ENCODE results near the gene PSG1. TPM values are rescaled to one million over a fixed set of nuclear protein-coding genes. Genes with fewer than 3 reads are reported as not detected.
"Not testable (repeated sequence)": the region's sequence is repeated elsewhere in the genome, so short reads cannot be mapped to it uniquely, and the experiment has no call there.

PSG1 gene
- total RNA-seq, 2 experiments from 2014 or later: not detected

- BruUV-seq (replicated peaks); CTCF ChIA-PET (ENCODE audit: unreplicated experiment); H3K4me2 ChIP-seq (ENCODE audit: low read length); H3K36me3 ChIP-seq (ENCODE audit: insufficient read depth, low read length); POLR2A ChIA-PET; DNase-seq (ENCODE audit: low spot score); H3K9me2 ChIP-seq (ENCODE audit: insufficient read depth, low read length); intact Hi-C loops (cut with micrococcal nuclease; ENCODE audit: unreplicated experiment); H3K27ac ChIP-seq (ENCODE audit: low read depth, low read length, poor library complexity, severe bottlenecking); H3K4me3 ChIP-seq (ENCODE audit: low read depth, low read length, poor library complexity, severe bottlenecking); H4K20me1 ChIP-seq (ENCODE audit: insufficient read depth, low read length); H3K9me3 ChIP-seq (ENCODE audit: low read length); H3K79me2 ChIP-seq (ENCODE audit: insufficient read depth, low read depth, low read length); H2AFZ ChIP-seq (ENCODE audit: low read length); H3K4me1 ChIP-seq (ENCODE audit: insufficient read depth, low read length, poor library complexity, severe bottlenecking): not testable (repeated sequence)
Observed at GRCh38 chr19:42876596-42876995, 2.9 kb downstream of the PSG1 start.

GRCh38 chr19:42875881-42876280, 3.6 kb downstream of the PSG1 start:
- not testable (repeated sequence) for BruUV-seq (replicated peaks); H3K9me3 ChIP-seq (ENCODE audit: low read length)

GRCh38 chr19:42874901-42875813, 4.4 kb downstream of the PSG1 start:
- CTCF ChIA-PET (ENCODE audit: unreplicated experiment); H3K4me2 ChIP-seq (ENCODE audit: low read length); BruUV-seq (replicated peaks); H3K4me3 ChIP-seq (ENCODE audit: low read depth, low read length, poor library complexity, severe bottlenecking); H3K4me1 ChIP-seq (ENCODE audit: insufficient read depth, low read length, poor library complexity, severe bottlenecking); POLR2A ChIA-PET; H3K9me3 ChIP-seq (ENCODE audit: low read length); H2AFZ ChIP-seq (ENCODE audit: low read length); intact Hi-C loops (cut with micrococcal nuclease; ENCODE audit: unreplicated experiment); H3K9me2 ChIP-seq (ENCODE audit: insufficient read depth, low read length); H3K36me3 ChIP-seq (ENCODE audit: insufficient read depth, low read length); H3K79me2 ChIP-seq (ENCODE audit: insufficient read depth, low read depth, low read length); H4K20me1 ChIP-seq (ENCODE audit: insufficient read depth, low read length); DNase-seq (ENCODE audit: low spot score); H3K27ac ChIP-seq (ENCODE audit: low read depth, low read length, poor library complexity, severe bottlenecking): not testable (repeated sequence)

More at GRCh38 chr19:42875881-42876280, 3.6 kb downstream of the PSG1 start:
- POLR2A ChIA-PET; DNase-seq (ENCODE audit: low spot score); H3K79me2 ChIP-seq (ENCODE audit: insufficient read depth, low read depth, low read length); H3K4me2 ChIP-seq (ENCODE audit: low read length); H2AFZ ChIP-seq (ENCODE audit: low read length); intact Hi-C loops (cut with micrococcal nuclease; ENCODE audit: unreplicated experiment); H4K20me1 ChIP-seq (ENCODE audit: insufficient read depth, low read length); CTCF ChIA-PET (ENCODE audit: unreplicated experiment); H3K9me2 ChIP-seq (ENCODE audit: insufficient read depth, low read length); H3K4me1 ChIP-seq (ENCODE audit: insufficient read depth, low read length, poor library complexity, severe bottlenecking); H3K27ac ChIP-seq (ENCODE audit: low read depth, low read length, poor library complexity, severe bottlenecking); H3K4me3 ChIP-seq (ENCODE audit: low read depth, low read length, poor library complexity, severe bottlenecking); H3K36me3 ChIP-seq (ENCODE audit: insufficient read depth, low read length): not testable (repeated sequence)

- BruUV-seq (replicated peaks); intact Hi-C loops (cut with micrococcal nuclease; ENCODE audit: unreplicated experiment); H4K20me1 ChIP-seq (ENCODE audit: insufficient read depth, low read length): not testable (repeated sequence)
Observed at GRCh38 chr19:42874136-42874535, 5.4 kb downstream of the PSG1 start.

More at GRCh38 chr19:42874136-42874535, 5.4 kb downstream of the PSG1 start:
- DNase-seq (ENCODE audit: low spot score); H3K4me2 ChIP-seq (ENCODE audit: low read length); CTCF ChIA-PET (ENCODE audit: unreplicated experiment); H3K27ac ChIP-seq (ENCODE audit: low read depth, low read length, poor library complexity, severe bottlenecking); H3K9me2 ChIP-seq (ENCODE audit: insufficient read depth, low read length); H2AFZ ChIP-seq (ENCODE audit: low read length); H3K79me2 ChIP-seq (ENCODE audit: insufficient read depth, low read depth, low read length); H3K36me3 ChIP-seq (ENCODE audit: insufficient read depth, low read length); POLR2A ChIA-PET; H3K9me3 ChIP-seq (ENCODE audit: low read length); H3K4me3 ChIP-seq (ENCODE audit: low read depth, low read length, poor library complexity, severe bottlenecking); H3K4me1 ChIP-seq (ENCODE audit: insufficient read depth, low read length, poor library complexity, severe bottlenecking): not testable (repeated sequence)
